ENCODE measurements around the gene NUP188. TPM values are rescaled to one million over a fixed set of nuclear protein-coding genes. Genes with fewer than 3 reads are reported as not detected.
A peak's percentile ranks its signal among the peaks of the same experiment; 100 is the strongest.

NUP188 gene
- total RNA-seq, 6 experiments from 2014 or later, result 42.1 to 58.2 (median 54.2) TPM

DNA sequence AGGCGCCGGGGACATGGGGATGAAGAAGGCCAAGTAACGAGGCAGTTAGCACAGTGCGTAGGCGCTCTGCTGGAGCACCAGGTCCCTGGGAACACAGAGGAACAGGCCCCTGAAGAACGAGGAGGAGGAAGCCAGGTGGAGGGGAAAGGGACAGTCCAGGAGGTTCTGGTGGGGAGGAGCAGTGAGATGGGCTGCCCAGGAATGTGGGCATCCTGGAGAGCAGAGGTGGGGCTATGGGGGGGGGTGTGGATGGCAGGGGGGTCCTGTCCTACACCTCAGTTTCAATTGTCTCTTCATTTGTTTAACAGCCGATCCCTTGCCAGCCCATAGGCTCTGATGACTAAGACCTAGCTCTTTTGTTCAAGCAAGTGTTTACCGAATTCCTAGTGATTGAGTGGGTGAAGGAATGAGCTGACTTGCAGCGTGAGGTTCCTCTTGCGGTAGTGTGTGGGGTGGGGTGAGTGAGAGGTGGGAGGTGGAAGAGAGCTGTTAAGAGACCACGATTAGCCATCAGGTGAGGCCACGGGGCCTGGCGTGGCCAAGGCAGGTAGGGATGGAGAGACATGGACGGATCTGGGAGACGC lies 35.1 kb upstream of the NUP188 start:
- TF ChIP-seq CTCF (IDR thresholded peaks at IDR 0.05), result no peak
- peaks cover 6% of the 10 kb centered on the region for H3K27me3 Mint-ChIP-seq (ENCODE audit: insufficient read depth)
- DNase-seq, result peak; percentile 82
- peak overlapping the region; percentile 77 for H3K4me3 Mint-ChIP-seq
- H3K27ac Mint-ChIP-seq, result peak overlapping the region; percentile 95
- H3K4me1 Mint-ChIP-seq (ENCODE audit: low read depth), result peaks cover 54% of the 10 kb centered on the region
- H3K9me3 Mint-ChIP-seq, result no peaks in the 10 kb centered on the region
- peaks cover 43% of the 10 kb centered on the region for H3K36me3 Mint-ChIP-seq (ENCODE audit: low read depth)

GRCh38 chr9:128913048-128913900 lies 34.2 kb upstream of the NUP188 start:
- TF ChIP-seq CTCF (IDR thresholded peaks at IDR 0.05), result no peak
- peaks cover 42% of the 10 kb centered on the region for H3K36me3 Mint-ChIP-seq (ENCODE audit: low read depth)
- peaks cover 61% of the 10 kb centered on the region for H3K4me1 Mint-ChIP-seq (ENCODE audit: low read depth)
- H3K4me3 Mint-ChIP-seq, result peak overlapping the region; percentile 77
- H3K27me3 Mint-ChIP-seq (ENCODE audit: insufficient read depth), result peaks cover 6% of the 10 kb centered on the region
- no peak for DNase-seq
- peak overlapping the region; percentile 95 for H3K27ac Mint-ChIP-seq
- no peaks in the 10 kb centered on the region for H3K9me3 Mint-ChIP-seq

GRCh38 chr9:128913995-128914772 lies 33.3 kb upstream of the NUP188 start:
- Mint-ChIP-seq H3K27me3 (ENCODE audit: insufficient read depth) (peaks cover 4% of the 10 kb centered on the region), H3K27ac (peak overlapping the region; percentile 95; the same call in 1 of the 2 replicates), H3K36me3 (ENCODE audit: low read depth) (peaks cover 33% of the 10 kb centered on the region), H3K4me3 (no peak overlapping the region), H3K9me3 (no peaks in the 10 kb centered on the region), H3K4me1 (ENCODE audit: low read depth) (peaks cover 65% of the 10 kb centered on the region)
- no peak for TF ChIP-seq CTCF (IDR thresholded peaks at IDR 0.05)
- no peak for DNase-seq

DNA sequence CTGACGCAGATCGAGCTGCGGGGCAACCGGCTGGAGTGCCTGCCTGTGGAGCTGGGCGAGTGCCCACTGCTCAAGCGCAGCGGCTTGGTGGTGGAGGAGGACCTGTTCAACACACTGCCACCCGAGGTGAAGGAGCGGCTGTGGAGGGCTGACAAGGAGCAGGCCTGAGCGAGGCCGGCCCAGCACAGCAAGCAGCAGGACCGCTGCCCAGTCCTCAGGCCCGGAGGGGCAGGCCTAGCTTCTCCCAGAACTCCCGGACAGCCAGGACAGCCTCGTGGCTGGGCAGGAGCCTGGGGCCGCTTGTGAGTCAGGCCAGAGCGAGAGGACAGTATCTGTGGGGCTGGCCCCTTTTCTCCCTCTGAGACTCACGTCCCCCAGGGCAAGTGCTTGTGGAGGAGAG lies 31.3 kb upstream of the NUP188 start:
- Mint-ChIP-seq H3K4me3 (no peak overlapping the region), H3K9me3 (no peaks in the 10 kb centered on the region), H3K27me3 (ENCODE audit: insufficient read depth) (peaks cover 3% of the 10 kb centered on the region), H3K36me3 (ENCODE audit: low read depth) (peaks cover 25% of the 10 kb centered on the region), H3K27ac (peak overlapping the region; percentile 81), H3K4me1 (ENCODE audit: low read depth) (peaks cover 66% of the 10 kb centered on the region)
- no peak for TF ChIP-seq CTCF (IDR thresholded peaks at IDR 0.05)
- DNase-seq, result peak; percentile 55

DNA sequence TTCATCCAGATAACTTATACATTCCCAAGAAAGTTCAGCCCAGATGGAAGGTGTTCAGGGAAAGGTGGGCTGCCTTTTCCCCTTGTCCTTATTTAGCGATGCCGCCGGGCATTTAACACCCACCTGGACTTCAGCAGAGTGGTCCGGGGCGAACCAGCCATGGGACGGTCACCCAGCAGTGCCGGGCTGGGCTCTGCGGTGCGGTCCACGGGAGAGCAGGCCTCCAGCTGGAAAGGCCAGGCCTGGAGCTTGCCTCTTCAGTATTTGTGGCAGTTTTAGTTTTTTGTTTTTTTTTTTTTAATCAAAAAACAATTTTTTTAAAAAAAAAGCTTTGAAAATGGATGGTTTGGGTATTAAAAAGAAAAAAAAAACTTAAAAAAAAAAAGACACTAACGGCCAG lies 30.8 kb upstream of the NUP188 start:
- DNase-seq, result no peak
- H3K36me3 Mint-ChIP-seq (ENCODE audit: low read depth), result peaks cover 25% of the 10 kb centered on the region
- H3K27ac Mint-ChIP-seq, result peak overlapping the region; percentile 87
- H3K4me1 Mint-ChIP-seq (ENCODE audit: low read depth), result peaks cover 65% of the 10 kb centered on the region
- no peak for TF ChIP-seq CTCF (IDR thresholded peaks at IDR 0.05)
- H3K4me3 Mint-ChIP-seq, result peak overlapping the region; percentile 23; the same call in 1 of the 2 replicates
- H3K9me3 Mint-ChIP-seq, result no peaks in the 10 kb centered on the region
- H3K27me3 Mint-ChIP-seq (ENCODE audit: insufficient read depth), result peaks cover 3% of the 10 kb centered on the region
